ENCODE data around the gene ENTPD2. TPM values are rescaled to one million over a fixed set of nuclear protein-coding genes. Genes with fewer than 3 reads are reported as not detected.
"Not testable (repeated sequence)": the region's sequence is repeated elsewhere in the genome, so short reads cannot be mapped to it uniquely, and the experiment has no call there.

ENTPD2 gene
- total RNA-seq, 2 donors from 2014 or later = 0.39 to 0.69 TPM

DNA sequence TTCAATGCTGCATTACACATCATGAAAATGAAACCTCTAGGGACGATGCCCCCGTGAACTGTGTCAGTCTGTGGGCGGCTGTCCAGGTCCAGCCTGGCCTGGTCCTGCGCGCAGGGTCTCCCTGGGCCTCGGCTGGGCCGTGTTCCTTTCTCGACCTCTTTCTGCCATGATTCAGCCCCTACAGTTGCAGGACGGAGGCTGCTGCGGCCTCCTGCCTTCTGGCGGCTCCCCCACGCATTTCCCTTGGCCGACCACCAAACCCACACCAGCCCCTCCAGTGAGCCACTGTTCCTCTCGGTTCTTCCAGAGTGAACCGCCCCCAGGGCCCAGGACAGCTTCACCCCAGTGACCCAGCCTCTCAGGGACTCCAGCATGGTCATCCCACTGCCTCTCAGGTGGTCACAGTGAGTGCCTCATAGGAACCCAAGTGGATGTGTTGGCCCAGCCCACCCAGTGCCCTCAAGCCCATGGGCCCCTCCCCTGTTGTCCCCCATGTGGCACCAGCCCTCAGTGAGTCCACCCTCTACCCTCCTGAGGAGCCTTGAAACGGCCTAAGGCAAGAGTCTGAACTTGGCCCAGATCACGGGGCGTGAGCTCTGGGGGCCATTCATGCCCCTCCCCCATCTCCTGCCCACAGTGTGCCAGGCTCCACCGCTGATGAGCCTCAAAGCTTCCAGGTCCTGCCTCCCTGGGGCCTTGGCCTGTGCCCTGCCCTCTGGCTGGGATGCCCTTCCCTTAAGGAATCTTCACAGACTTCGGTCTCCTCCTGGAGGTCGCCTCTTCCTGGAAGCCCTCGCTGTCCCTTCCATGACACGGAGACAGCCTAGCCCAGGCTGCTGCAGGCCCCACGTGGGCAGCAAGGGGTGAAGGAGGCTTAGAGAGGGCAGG lies 47.5 kb downstream of the ENTPD2 start:
- Mint-ChIP-seq H3K36me3 (ENCODE audit: low read depth) (peaks cover 3% of the 10 kb centered on the region), H3K4me3 (no peak overlapping the region)
- ATAC-seq (replicated peaks) = peak; percentile 61

DNA sequence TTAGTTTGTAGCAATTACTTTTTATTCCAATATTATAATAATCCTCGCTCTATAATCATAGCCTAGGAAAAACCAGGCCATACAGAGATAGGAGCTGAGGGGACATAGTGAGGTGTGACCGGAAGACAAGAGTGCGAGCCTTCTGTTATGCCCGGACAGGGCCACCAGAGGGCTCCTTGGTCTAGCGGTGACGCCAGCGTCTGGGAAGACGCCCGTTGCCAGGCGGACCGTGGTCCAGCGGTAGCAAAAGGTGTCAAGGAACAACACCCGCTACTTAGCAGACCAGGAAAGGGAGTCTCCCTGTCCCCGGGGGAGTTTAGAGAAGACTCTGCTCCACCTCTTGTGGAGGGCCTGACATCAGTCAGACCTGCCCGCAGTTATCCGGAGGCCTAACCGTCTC lies 49.6 kb downstream of the ENTPD2 start:
- not testable (repeated sequence) for H3K36me3 Mint-ChIP-seq (ENCODE audit: low read depth); H3K4me1 Mint-ChIP-seq; H3K27ac Mint-ChIP-seq; H3K27me3 Mint-ChIP-seq; H3K4me3 Mint-ChIP-seq; H3K9me3 Mint-ChIP-seq; ATAC-seq (replicated peaks)

More for the DNA sequence above, 47.5 kb downstream of the ENTPD2 start:
- no peaks in the 10 kb centered on the region for H3K9me3 Mint-ChIP-seq
- no peak overlapping the region for H3K27ac Mint-ChIP-seq
- no peaks in the 10 kb centered on the region for H3K27me3 Mint-ChIP-seq
- H3K4me1 Mint-ChIP-seq = no peaks in the 10 kb centered on the region

DNA sequence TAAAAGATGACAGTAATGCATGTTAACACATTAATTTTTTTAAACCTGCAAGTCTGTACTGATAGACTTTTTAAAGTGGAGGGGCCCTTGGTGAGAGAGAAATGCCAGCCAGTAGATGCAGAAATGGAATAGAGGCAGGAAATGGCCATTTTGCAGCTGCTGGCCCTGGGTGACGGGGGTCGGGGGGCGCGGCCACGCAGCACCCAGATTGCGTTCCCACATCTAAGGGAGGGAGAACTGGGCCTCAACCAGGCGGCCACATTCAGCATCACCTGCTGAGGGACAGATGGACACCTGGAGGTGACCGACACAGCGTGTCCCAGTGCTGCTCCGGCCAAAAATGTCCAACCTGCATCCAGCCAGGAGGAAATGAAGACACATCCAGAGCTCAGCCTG lies 51.2 kb downstream of the ENTPD2 start:
- H3K4me3 Mint-ChIP-seq = no peak overlapping the region

DNA sequence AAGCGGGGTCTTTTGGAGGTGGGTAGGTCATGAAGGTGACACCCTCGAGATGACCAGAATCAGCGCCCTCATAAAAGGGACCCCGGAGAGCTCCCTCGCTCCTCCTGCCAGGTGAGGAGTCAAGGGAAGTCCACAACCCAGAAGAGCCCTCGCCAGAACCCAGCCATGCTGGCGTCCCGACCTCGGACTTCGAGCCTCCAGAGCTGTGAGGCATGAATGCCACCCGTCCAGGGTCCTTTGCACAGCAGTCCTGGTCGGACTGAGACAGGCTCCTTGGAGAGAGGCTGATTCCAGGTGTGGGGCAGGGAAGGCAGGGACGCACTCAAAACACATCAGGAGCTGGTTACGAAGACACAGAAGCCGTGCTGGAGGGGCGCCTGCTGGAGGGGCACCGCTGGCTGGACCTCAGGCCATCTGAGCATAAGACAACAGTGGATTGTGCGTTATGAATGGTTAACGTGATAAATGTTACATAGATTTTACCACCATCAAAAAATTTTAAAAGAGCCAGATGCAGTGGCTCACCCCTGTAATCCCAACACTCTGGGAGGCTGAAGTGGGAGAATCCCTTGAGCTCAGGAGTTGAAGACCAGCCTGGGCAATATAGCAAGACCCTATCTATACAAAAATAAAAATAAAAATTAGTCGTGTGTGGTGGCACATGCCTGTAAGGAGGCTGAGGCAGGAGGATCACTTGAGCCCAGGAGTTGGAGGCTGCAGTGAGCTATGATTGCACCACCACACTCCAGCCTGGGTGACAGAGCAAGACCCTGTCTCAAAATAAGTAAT lies 51.8 kb downstream of the ENTPD2 start:
- Mint-ChIP-seq H3K27me3 (no peaks in the 10 kb centered on the region), H3K4me3 (no peak overlapping the region), H3K27ac (no peak overlapping the region), H3K9me3 (no peaks in the 10 kb centered on the region), H3K4me1 (peaks cover 21% of the 10 kb centered on the region), H3K36me3 (ENCODE audit: low read depth) (no peaks in the 10 kb centered on the region)
- no peak for ATAC-seq (replicated peaks)

More for the DNA sequence above, 51.2 kb downstream of the ENTPD2 start:
- Mint-ChIP-seq H3K36me3 (ENCODE audit: low read depth) (no peaks in the 10 kb centered on the region), H3K27me3 (no peaks in the 10 kb centered on the region), H3K27ac (no peak overlapping the region), H3K9me3 (no peaks in the 10 kb centered on the region), H3K4me1 (peaks cover 18% of the 10 kb centered on the region)
- ATAC-seq (replicated peaks) = no peak

DNA sequence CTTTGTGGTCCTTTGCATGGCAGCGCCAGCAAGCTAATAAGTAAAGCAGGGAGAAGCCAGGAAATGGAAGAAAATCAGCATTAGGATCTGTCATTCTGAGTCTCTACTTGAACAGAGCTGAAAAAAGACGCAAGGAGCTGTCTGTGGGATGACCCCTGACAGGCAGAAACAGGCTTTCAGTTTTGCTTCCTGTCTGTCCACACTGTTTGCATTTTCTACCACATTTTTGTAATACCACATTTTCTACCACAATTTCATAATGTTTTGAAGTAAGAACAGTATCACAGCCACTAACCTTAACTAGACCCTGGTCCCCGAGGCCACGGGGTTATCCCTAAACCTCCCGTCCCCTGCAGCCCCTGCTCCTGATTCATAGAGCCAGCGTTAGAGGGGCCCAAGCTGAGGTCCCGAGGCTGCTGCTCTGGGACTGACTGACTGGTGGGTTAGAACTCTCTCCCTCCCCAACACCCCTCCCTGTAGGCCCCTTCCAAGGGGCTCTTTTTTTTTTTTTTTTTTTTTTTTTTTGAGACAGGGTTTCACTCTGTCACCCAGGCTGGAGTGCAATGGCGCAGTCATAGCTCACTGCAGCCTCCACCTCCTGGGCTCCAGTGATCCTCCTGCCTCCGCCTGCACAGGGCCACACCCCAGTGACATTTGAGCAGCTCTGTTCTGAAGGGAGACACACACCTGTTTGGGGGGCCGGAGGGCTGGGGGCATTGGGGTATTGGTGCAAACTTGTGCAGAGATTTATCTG lies 53.5 kb downstream of the ENTPD2 start:
- Mint-ChIP-seq H3K9me3 (no peaks in the 10 kb centered on the region), H3K4me3 (peak overlapping the region; percentile 47), H3K27ac (peak overlapping the region; percentile 49), H3K36me3 (ENCODE audit: low read depth) (no peaks in the 10 kb centered on the region), H3K27me3 (no peaks in the 10 kb centered on the region), H3K4me1 (peaks cover 21% of the 10 kb centered on the region)
- ATAC-seq (replicated peaks) = peak; percentile 84

Other genes with a start within 250 kb of the ENTPD2 start
- 100 to 1,000 TPM in 1 of 2 donors, 10 to 100 TPM in 1; 51.5 to 108 TPM for gene RABL6, start 246.1 kb downstream of the ENTPD2 start, total RNA-seq
- gene AJM1, start 211.6 kb downstream of the ENTPD2 start, total RNA-seq = 10 to 100 TPM in 1 of 2 donors, 1 to 10 TPM in 1; 4.3 to 12.9 TPM
- 100 to 1,000 TPM; 138 to 194 TPM for gene PHPT1, start 204.7 kb downstream of the ENTPD2 start, total RNA-seq
- gene MAMDC4, start 201.7 kb downstream of the ENTPD2 start, total RNA-seq = 10 to 100 TPM; 18.6 to 27.4 TPM
- gene EDF1, start 187.8 kb downstream of the ENTPD2 start, total RNA-seq = 100 to 1,000 TPM; 221 to 265 TPM
- 10 to 100 TPM; 54.4 to 56.8 TPM for gene TRAF2, start 167.5 kb downstream of the ENTPD2 start, total RNA-seq
- gene FBXW5, start 109.3 kb downstream of the ENTPD2 start, total RNA-seq = 10 to 100 TPM; 91.0 to 99.2 TPM
- 1 to 10 TPM in 1 of 2 donors, not detected in 1; 3.1 TPM for gene C8G, start 108.8 kb downstream of the ENTPD2 start, total RNA-seq
- 1 to 10 TPM in 1 of 2 donors, under 1 TPM in 1; 0.54 to 2.4 TPM for gene LCN12, start 101.8 kb downstream of the ENTPD2 start, total RNA-seq
- 1 to 10 TPM in 1 of 2 donors, not detected in 1; 1.3 TPM for gene PTGDS, start 76.6 kb downstream of the ENTPD2 start, total RNA-seq
- gene LCNL1, start 71.1 kb downstream of the ENTPD2 start, total RNA-seq = under 1 TPM in 1 of 2 donors, not detected in 1; 0.11 TPM
- gene PAXX, start 61.6 kb downstream of the ENTPD2 start, total RNA-seq = 10 to 100 TPM; 31.1 to 49.1 TPM
- gene CLIC3, start 57.5 kb downstream of the ENTPD2 start, total RNA-seq = under 1 TPM in 1 of 2 donors, not detected in 1; 0.26 TPM
- gene ABCA2, start 25.8 kb downstream of the ENTPD2 start, total RNA-seq = 10 to 100 TPM; 43.0 to 63.9 TPM
- gene FUT7, start 22.0 kb downstream of the ENTPD2 start, total RNA-seq = 10 to 100 TPM; 12.1 to 27.9 TPM
- gene NPDC1, start 7.9 kb downstream of the ENTPD2 start, total RNA-seq = 10 to 100 TPM; 66.3 to 96.1 TPM
- 10 to 100 TPM in 1 of 2 donors, 1 to 10 TPM in 1; 5.6 to 21.9 TPM for gene SAPCD2, start 16.5 kb upstream of the ENTPD2 start, total RNA-seq
- gene UAP1L1, start 23.5 kb upstream of the ENTPD2 start, total RNA-seq = 10 to 100 TPM; 27.9 to 33.0 TPM
- 10 to 100 TPM; 38.2 to 67.6 TPM for gene MAN1B1, start 32.9 kb upstream of the ENTPD2 start, total RNA-seq
- 100 to 1,000 TPM; 219 to 255 TPM for gene DPP7, start 60.7 kb upstream of the ENTPD2 start, total RNA-seq
- gene GRIN1, start 85.1 kb upstream of the ENTPD2 start, total RNA-seq = 1 to 10 TPM in 1 of 2 donors, under 1 TPM in 1; 0.06 to 1.2 TPM
- gene LRRC26, start 116.0 kb upstream of the ENTPD2 start, total RNA-seq = not detected
- not detected for gene TMEM210, start 118.0 kb upstream of the ENTPD2 start, total RNA-seq
- gene ANAPC2, start 134.5 kb upstream of the ENTPD2 start, total RNA-seq = 10 to 100 TPM; 50.6 to 53.1 TPM
- gene SSNA1, start 134.6 kb upstream of the ENTPD2 start, total RNA-seq = 10 to 100 TPM; 43.7 to 84.7 TPM
- 1 to 10 TPM; 5.5 to 9.4 TPM for gene TPRN, start 146.7 kb upstream of the ENTPD2 start, total RNA-seq
- 10 to 100 TPM; 19.3 to 27.3 TPM for gene TMEM203, start 151.6 kb upstream of the ENTPD2 start, total RNA-seq
- 10 to 100 TPM; 20.5 to 40.2 TPM for gene NDOR1, start 151.6 kb upstream of the ENTPD2 start, total RNA-seq
- gene RNF208, start 168.2 kb upstream of the ENTPD2 start, total RNA-seq = 1 to 10 TPM; 3.5 to 7.4 TPM
- gene CYSRT1, start 171.1 kb upstream of the ENTPD2 start, total RNA-seq = under 1 TPM; 0.32 to 0.40 TPM
- gene RNF224, start 173.4 kb upstream of the ENTPD2 start, total RNA-seq = under 1 TPM in 1 of 2 donors, not detected in 1; 0.17 TPM
- not detected for gene SLC34A3, start 176.8 kb upstream of the ENTPD2 start, total RNA-seq
- 100 to 1,000 TPM; 232 to 372 TPM for gene TUBB4B, start 187.2 kb upstream of the ENTPD2 start, total RNA-seq
- not detected for gene STPG3, start 197.2 kb upstream of the ENTPD2 start, total RNA-seq
- 10 to 100 TPM; 43.6 to 78.0 TPM for gene NELFB, start 201.3 kb upstream of the ENTPD2 start, total RNA-seq
- gene TOR4A, start 223.7 kb upstream of the ENTPD2 start, total RNA-seq = 10 to 100 TPM in 1 of 2 donors, 1 to 10 TPM in 1; 4.9 to 11.5 TPM
- gene NRARP, start 248.2 kb upstream of the ENTPD2 start, total RNA-seq = under 1 TPM; 0.66 to 0.86 TPM